Measurements from ENCODE around the gene NAV1.
"Not testable (repeated sequence)": the region's sequence is repeated elsewhere in the genome, so short reads cannot be mapped to it uniquely, and the experiment has no call there.

Gene NAV1

DNA sequence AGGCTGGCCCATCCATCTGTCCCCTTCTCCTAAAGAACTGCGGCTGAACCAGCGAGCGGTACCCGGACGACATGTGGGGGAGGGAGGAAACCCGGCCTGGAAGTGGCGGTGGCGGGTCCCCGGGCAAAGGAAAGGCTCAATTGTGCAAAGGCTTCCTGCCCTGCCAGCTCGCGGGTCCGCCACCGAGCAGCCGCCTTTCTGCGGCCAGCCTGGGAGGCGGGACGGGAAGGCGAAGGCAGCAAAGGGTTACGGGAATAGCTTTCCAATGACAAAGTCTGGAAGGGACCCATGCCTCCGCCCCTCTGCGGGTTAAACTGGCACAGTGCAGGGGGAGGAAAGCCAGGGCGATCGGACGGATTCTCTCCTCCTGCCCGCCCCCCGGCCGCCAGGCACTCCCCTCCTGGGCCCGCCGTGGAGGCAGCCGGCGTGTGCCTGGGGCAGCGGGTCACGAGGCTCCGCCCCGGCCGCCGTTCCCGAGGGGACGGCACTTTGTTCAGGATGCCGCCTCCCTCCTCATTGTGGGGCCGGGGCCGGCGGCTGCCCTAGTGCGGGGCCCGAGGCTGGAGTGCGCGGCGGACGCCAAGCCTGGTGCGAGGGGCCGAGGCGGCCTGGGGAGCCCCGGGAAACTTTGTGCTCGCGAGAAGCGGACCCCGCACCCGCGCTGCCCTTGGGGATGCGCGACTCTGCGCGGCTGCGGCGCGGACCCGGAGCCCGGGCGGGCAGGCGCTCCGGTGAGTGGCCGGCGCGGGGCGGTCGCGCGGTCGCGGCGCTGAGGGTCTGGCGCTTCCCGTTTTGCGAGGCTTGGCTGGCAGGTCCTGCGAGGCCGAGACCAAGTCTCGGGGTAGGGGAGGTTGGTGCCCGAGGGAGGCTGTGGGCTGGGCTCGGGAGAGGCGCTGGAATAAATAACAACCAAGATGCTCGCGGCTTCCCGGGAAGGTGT lies at the start of gene NAV1:
NAV1 (plus strand) TSS at position 516 of the 940 bp plus-strand sequence. CDS start 83,758 bp downstream, outside the sequence.
- no peak for DNase-seq

GRCh38 chr1:201489643-201490261 lies 49.2 kb upstream of the NAV1 start:
- no peak for DNase-seq

DNA sequence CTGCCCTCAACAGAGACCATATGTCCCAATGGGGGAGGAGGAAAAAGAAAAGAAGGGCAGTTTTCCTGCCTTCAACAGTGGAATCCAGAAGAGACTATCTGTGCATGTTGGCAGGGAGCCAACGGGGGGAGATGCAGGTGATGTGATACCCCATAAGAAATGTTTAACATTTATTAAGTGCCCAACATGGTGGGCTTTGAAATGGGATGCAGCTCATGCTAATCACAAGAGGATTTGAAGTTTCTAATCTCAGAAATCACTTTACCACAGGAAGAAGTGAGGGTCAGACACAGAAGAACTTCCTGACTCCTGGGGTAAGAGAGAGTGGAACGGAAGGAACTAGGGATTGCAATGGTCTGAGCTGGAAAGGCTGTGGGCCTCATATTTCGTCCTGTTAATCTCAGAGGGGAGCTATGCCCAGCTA lies 48.2 kb upstream of the NAV1 start:
- no peak for DNase-seq

- DNase-seq: no peak
Observed at GRCh38 chr1:201491896-201492511, 46.9 kb upstream of the NAV1 start.

- not testable (repeated sequence) for DNase-seq
Observed at GRCh38 chr1:201493026-201493656, 45.8 kb upstream of the NAV1 start.

DNA sequence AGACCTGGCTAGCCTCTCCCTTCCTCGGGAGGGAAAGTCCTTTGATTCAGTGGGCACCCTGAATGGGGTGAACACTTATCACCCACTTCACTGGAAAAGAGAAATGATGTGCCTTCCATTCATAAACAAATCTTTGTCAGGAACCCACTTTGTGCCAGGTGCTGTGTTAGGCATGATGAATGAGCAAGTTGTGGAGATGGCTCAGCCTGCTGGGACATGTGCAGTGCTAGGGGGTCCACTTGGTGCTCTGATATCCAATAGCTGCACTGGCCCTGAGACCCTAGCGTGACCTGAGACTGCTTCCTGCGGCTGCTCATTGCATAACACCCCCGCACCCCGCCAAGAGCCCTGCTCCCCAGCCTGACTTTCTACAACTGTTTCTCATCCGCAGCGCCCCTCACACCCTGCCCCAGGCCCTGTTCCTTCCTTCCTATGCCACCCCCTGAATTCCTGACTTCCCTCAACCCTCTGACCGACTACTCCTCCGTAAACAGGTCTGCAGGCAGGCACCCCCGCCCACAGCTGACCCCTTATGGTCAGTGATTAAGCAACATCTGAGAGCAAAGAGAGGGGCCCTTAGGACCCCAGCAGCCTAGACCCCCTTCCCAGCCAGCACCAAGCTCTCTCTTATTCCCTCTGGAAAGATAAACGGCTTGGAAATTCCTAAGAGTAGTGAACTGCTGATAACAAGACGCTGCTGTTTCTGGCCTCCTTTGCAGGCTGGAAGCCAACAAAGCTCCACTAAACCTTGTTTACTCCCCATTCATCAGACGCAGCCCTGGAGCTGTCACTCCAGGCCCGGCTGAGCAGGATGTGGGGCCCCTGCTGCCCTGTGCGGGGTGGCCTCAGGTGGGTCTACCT lies 44.9 kb upstream of the NAV1 start:
- DNase-seq: no peak

GRCh38 chr1:201495551-201496295 lies 43.2 kb upstream of the NAV1 start:
- peak; percentile 4 for DNase-seq

GRCh38 chr1:201496296-201496690 lies 42.6 kb upstream of the NAV1 start:
- no peak for DNase-seq

DNA sequence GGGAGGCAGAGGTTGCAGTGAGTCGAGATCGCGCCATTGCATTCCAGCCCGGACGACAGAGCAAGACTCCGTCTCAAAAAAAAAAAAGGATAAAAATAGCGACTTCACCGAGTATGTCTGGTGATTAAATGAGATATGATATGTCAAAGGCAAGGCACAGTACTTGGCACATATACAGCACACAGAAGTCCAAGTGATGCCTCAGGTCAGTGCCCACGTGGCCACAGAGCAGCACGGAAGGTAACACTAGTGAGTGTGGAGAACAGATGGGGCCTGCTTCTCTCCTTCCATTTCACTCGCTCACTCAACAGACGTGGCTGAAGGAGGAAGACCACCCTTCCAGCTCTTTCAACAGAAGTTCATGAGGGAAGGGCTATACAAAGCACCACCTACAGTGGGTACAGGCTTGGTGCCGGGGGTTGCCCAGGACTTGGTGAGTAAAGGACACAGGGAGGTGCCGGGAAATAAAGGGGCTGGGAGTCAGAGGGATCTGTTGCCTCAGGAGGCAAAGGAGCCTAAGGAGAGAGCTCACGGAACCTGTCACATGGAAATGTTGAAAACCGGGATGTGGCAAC lies 40.9 kb upstream of the NAV1 start:
- no peak for DNase-seq

DNA sequence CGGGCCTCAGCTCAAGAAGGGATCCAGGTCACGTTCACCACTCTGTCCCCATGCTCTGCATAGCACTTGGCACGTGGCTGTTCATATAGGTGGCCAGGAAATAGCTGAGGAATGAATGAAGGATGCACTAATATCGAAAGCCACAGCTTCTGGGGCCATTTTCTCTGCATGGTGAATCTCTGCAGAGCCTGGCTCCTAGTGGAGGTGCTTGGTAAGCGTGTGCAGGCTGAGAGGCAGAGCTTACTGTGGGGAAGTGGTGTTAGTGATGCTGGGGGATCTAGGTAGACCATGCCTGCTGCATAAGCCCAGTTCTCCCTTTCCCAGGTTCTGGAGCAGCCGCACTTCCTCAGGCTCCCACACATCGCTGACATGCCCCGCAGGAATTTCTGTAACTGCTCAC lies 40.3 kb upstream of the NAV1 start:
- no peak for DNase-seq

GRCh38 chr1:201499191-201499590 lies 39.7 kb upstream of the NAV1 start:
- no peak for DNase-seq

DNA sequence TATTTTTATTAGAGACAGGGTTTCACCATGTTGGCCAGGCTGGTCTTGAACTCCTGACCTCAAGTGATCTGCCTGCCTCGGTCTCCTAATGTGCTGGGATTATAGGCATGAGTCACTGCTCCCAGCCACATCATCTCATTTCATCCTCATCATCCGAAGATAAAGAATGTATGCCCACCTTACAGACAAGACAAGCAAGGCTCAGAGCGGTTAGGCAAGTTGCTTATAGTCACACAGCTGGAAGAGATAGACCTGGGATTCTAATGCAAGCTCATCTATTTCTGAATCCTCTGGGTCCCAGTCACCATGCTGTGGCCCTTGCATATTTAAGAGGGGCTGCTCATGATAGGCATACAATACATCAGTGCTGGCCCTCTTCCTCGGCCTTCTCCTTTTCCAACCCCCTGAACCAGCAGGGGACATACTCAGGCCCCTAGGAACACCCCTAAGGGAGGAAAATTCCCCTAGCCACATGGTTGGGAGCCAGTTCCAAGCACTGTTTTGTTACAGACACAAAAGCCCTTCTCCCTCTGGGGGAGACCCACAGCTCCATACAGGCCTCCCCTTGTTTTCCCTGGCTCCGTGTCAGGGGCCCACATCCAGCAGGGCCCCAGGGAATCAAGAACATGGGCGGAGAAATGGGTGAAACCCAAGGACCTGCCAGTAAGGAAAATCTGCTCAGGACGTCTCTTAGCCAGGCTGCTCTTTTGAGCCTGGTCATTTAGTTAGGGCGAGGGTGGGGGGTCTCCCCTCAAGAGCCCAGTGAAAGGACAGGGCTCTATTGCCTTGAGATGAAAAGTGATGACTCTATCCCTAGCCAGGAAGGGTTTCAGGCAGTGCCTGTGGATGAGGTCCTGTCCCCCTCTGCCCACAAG lies 38.9 kb upstream of the NAV1 start:
- no peak for DNase-seq

DNA sequence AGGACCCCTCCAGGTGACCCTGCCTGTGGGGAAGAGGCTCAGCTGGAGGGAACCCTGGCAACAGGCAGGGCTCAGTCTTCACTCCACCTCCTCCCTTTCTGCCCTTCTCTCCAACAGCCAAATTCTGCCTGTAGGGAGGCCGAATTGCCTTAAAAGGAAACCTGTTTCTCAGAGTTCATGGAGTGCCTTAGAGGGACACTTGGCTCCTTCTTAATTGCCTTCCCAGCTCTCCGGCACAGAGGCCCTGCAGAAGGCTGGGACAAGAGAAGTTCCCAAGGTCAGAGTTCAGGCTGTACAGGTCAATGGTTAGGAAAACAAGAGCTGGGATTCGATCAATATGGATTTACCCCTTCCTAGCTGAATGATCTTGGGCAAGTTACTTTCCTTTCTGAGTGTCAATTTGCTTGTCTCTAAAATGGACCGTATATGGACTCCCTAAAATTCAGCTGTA lies 38.2 kb upstream of the NAV1 start:
- no peak for DNase-seq

GRCh38 chr1:201501144-201501543 lies 37.8 kb upstream of the NAV1 start:
- no peak for DNase-seq

DNA sequence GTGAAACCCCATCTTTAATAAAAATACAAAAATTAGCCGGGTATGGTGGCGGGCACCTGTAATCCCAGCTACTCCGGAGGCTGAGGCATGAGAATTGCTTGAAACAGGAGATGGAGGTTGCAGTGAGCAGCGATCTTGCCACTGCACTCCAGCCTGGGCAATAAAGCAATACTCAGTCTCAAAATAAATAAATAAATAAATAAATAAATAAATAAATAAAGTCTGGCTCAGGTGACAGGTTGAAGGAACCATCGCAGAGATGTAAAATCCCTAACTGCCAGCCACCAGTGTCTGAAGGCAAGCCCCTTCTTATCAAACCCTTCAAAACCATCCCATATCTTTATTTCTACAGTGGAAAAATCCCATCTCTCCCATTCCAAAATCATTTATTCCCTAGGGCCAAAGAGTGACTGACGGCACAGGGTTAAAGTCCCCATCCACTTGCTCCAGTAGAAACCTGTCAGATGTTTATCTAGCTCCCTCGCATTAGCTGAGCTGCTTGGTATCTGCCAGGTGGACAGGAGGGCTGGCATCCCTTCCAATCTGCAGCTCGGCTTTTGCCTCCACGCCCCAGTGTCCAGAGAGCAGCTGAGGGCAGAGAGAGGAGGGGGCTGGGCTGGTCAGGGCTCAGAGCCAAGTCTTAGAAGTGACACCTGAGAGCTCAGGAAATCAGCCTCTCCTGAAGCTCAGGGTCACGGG lies 37.0 kb upstream of the NAV1 start:
- peak; percentile 39 for DNase-seq

GRCh38 chr1:201502511-201502857 lies 36.4 kb upstream of the NAV1 start:
- no peak for DNase-seq

DNA sequence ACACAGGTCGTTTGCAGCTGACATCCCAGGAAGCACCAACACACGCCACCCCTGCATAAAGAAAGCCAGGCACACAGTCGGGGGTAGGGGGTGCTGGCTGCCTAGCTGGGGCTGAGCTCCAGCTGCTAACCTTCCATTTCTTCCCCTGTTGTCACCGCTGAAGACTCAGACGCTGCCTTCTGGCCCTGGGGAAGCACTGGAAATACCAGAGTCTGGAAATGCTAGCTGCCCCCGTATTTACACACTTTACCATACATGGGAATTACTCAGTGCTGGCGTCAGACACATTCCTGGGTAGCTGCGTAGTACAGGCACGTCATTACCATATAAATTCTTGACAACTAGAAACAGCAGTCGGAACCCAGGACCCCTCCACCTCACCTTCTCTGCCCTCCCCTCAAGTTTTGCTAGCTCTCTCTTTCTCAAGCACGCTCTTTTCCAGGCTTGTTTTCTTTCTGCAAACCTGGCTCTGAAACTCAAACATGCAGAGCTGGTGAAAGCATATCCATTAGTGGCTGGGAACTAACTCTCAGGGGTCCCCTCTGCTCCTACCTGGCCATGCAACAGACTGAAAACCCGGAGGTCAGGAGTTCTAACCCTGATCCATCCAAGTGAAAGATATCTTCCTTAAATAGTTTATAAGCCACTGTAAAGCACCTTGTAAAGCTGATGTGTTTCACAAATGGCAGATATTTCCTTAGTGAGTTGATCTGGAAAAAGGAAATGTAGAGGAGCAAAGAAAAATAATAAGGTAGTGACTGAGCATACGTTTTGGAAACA lies 35.3 kb upstream of the NAV1 start:
- DNase-seq: peak; percentile 8

DNA sequence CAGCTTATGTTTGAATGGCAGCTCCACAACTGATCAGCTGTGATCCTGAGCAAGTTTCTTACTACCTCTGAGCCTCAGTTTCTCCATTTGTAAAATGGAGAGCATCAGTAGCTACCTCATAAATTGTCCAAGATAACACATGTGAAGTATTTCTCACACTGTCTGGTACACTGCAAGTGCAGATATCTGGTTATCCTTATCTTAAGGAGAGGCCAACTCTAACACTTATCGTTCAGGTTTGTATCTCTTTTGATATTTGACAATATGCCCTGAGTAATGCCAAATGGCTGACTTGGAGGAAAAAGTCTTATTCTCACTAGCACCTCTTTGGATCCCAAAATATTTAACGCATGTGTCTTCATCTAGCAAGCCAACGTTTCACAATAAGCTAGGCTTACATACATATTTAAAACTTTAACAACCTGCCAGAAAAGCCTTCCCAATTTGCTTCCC lies 34.7 kb upstream of the NAV1 start:
- DNase-seq: no peak
